ENCODE results near the gene UBR4.

DNA sequence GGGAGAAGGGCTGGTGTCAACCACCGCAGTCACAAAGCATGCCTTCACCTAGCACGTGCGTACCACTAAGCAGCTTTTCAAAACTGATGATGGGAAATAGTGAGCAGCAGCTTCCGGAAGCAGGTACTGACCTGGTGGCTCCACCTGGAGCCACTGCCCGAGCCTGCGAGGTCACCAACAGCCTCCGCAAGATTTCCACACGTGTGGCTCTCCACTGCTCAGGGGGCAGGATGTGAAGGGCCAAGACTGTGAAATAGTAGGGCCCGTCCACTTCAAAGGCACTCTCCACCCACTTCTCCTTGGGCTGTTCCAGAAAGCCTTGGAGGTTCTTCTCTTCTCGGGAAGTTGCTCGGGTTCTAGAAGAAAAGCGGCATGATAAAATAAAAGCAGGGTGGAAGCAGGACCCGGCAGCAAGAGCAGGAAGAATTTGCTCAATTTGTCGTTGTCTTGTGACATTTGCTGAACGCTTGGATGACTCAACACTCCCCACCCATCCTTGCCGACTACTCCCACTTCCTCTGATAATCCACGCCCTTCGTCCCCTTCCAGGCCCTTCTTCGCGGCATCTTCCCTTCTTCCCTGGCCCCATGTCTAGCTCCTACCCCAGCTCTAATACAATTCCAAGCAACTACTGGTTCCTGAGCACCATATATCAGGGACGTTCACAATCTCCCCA lies 128.7 kb downstream of the UBR4 start:
- TF ChIP-seq EZH2 (IDR thresholded peaks at IDR 0.05; ENCODE audit: borderline replicate concordance, low read depth, low read length, severe bottlenecking): no peak
- TF ChIP-seq, protein P1, sequence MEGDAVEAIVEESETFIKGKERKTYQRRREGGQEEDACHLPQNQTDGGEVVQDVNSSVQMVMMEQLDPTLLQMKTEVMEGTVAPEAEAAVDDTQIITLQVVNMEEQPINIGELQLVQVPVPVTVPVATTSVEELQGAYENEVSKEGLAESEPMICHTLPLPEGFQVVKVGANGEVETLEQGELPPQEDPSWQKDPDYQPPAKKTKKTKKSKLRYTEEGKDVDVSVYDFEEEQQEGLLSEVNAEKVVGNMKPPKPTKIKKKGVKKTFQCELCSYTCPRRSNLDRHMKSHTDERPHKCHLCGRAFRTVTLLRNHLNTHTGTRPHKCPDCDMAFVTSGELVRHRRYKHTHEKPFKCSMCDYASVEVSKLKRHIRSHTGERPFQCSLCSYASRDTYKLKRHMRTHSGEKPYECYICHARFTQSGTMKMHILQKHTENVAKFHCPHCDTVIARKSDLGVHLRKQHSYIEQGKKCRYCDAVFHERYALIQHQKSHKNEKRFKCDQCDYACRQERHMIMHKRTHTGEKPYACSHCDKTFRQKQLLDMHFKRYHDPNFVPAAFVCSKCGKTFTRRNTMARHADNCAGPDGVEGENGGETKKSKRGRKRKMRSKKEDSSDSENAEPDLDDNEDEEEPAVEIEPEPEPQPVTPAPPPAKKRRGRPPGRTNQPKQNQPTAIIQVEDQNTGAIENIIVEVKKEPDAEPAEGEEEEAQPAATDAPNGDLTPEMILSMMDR (IDR thresholded peaks at IDR 0.05; ENCODE audit: borderline replicate concordance, extremely low read depth, low read length, poor library complexity, severe bottlenecking): no peak
